HG03354 (cell line): ENCODE data around the gene SCAI.
"Not testable (repeated sequence)": the region's sequence is repeated elsewhere in the genome, so short reads cannot be mapped to it uniquely, and the experiment has no call there.

Experiments
- ATAC-seq: cut with Tn5 transposase; IDR thresholded peaks from one replicate; pipeline ENCODE4 v1.9.1; 2021; ENCODE audit warnings: mild to moderate bottlenecking; ENCODE audit not compliant: unreplicated experiment, poor library complexity, severe bottlenecking

The SCAI gene

DNA sequence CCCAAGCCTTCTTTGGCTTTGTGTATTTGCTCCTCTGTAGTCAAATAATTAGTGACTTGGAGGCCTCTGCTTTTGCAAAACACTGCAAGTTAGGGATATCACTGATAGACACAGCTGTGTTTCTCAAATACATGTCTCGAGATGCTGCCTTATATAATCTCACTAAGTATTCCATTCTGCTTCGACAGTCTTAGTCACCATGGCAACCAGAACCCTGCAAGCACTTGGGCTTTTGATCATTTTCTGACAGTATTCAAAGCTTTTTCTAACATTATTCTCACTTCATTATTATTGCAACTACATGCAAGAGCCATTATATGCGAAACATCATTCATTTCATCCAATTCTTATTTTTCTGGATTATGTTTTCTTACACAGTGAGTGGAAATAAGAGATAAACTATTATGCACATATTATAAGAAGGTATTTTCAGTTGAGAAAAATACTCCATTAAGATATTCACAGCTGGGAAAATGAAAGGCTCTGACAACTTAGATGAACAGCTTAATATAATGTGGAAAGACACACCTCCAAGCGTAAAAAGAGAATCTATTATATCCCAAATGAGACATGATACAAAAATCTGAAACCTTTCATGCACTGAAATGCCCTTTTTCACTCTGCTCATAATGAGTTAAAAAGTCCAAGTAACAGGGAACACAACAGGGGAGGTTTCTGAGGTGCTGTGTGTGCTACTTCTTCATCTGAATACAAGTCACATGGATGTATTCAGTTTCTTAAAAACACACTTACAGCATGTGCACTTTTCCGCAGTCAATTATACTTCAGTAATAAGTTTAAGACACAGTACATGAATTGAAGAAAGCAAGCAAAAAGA lies 93.9 kb downstream of the SCAI start:
- ATAC-seq: no peak

GRCh38 chr9:125043631-125044030 lies 99.7 kb downstream of the SCAI start:
- ATAC-seq: no peak

- no peak for ATAC-seq
Measured at GRCh38 chr9:125043148-125043547, 100.2 kb downstream of the SCAI start.

- no peak for ATAC-seq
Measured at GRCh38 chr9:125038166-125038565, 105.2 kb downstream of the SCAI start.

- no peak for ATAC-seq
Measured at GRCh38 chr9:125028041-125028440, 115.3 kb downstream of the SCAI start.

DNA sequence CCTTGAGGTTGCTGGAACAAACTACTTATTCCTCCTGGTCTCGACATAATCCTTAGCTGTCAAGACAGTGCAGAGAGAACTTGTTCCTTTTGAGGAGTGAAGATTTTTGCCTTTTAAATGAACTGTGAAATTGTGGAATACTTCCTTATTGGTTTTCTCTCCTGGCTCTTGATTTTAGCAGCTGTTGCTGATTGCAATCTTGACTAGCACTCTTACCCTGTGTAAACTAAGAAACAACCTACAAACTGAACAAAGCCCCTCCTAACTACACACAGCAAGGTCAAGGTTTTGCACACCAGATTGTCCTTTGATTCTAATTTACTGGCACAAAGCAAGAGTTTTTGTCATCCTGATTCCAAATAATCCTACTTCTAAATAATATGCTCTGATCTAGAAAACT lies 118.4 kb downstream of the SCAI start:
- no peak for ATAC-seq

GRCh38 chr9:125021069-125021468 lies 122.3 kb downstream of the SCAI start:
- no peak for ATAC-seq

GRCh38 chr9:125015655-125016054 lies 127.7 kb downstream of the SCAI start:
- not testable (repeated sequence) for ATAC-seq

DNA sequence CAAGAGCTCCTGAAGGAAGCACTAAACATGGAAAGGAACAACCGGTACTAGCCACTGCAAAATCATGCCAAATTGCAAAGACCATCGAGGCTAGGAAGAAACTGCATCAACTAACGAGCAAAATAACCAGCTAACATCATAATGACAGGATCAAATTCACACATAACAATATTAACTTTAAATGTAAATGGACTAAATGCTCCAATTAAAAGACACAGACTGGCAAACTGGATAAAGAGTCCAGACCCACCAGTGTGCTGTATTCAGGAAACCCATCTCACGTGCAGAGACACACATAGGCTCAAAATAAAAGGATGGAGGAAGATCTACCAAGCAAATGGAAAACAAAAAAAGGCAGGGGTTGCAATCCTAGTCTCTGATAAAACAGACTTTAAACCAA lies 131.3 kb downstream of the SCAI start:
- ATAC-seq: not testable (repeated sequence)

GRCh38 chr9:125008599-125008998 lies 134.7 kb downstream of the SCAI start:
- no peak for ATAC-seq

GRCh38 chr9:125003332-125003731 lies 140.0 kb downstream of the SCAI start:
- no peak for ATAC-seq

DNA sequence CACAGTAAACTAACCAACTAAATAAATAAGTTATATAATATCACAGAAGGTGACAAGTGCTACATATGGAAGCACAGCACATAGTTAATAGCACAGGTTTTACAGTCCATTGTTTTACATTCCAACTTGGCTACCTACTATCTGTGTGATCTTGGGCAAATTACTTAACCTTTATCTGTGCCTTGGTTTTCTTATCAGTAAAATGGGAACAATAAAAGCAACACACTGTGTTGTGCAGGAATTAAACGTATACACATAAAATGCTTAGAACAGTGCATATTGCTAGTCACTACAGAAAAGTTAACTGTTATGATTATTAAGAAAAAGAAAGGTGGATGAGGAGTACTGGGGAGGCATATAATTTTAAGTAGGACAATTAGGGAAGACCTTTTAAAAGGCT lies 159.6 kb downstream of the SCAI start:
- ATAC-seq: no peak

DNA sequence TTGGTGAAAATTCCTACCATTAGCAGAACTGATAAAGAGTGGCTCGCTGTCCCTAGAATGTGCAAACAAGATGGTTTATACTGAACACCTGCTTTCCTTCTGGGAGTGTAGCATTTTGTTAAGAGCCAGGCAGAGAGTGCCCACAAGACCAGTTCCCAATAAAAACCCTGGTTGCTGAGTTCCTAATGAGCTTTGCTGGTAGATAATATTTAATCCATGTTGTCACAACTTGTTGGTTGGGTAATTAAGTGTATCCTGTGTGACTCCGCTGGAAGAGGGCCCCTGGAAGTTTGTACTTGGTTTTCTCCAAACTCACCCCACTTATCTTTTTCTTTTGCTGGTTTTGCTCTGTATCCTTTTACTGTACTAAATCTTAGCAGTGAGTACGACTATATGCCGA lies 162.9 kb downstream of the SCAI start:
- no peak for ATAC-seq

DNA sequence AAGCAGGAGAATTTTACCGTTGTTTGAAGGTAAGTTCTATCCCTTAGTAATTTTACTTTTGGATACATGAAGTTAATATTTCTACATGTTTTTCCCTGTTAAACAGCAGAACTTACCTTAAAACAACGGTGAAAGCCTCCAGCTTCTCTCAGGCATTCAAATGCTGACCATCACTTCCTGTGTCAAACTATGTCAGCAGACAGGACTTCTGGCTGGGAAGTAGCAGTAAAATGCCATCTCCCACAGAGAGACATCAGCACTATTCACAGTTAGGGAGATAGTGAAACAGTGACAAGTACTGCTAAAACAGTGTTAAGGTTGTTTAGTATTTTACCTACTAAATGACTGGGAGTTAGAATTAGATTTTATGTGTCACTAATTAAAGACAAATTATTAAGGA lies 168.2 kb downstream of the SCAI start:
- ATAC-seq: no peak

DNA sequence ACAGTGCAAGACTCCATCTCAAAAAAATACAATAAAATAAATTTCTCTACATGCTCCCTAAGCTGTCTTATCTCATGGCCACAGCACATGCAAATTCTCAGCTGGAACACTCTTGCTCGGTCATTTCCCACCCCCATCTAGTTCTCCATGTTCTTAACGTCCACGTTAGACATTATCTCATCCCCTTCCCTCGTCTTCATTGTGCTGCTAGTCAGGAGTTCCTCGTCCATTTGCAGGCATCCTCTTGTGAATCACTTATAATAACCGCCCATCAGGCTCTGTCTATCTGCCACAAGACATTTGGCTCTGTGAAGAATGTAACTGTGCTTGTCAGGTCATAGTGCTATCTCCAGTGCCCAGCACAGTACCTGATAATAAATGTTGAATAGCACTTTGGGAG lies 169.5 kb downstream of the SCAI start:
- no peak for ATAC-seq

- ATAC-seq: no peak
Measured at GRCh38 chr9:124972241-124972770, 171.0 kb downstream of the SCAI start.

- ATAC-seq: no peak
Measured at GRCh38 chr9:124969401-124969800, 173.9 kb downstream of the SCAI start.

- no peak for ATAC-seq
Measured at GRCh38 chr9:124968238-124968637, 175.1 kb downstream of the SCAI start.

DNA sequence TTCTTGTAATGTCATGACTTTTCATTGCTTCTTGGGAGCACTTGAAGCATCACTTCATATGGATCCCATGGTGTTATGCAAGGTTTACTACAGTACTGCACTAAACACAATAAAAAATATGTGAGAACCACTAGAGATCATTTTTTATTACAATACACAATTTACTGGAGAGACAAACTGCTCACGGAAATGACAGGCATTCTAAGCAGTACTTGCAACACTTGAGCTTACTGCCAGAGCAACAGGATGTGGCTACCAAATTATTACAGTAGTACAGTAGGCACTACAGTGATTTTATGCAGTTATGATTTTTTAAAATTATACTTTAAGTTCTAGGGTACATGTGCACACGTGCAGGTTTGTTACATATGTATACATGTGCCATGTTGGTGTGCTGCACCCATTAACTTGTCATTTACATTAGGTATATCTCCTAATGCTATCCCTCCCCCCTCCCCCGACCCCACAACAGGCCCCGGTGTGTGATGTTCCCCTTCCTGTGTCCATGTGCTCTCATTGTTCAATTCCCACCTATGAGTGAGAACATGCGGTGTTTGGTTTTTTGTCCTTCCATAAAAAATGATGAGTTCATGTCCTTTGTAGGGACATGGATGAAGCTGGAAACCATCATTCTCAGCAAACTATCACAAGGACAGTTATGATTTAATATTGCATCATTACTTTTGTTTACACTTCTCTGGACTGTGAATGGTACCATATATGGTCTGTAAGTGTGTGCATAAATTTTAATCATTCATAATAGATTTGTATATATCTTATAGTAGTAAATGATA lies 177.4 kb downstream of the SCAI start:
- ATAC-seq: not testable (repeated sequence)

DNA sequence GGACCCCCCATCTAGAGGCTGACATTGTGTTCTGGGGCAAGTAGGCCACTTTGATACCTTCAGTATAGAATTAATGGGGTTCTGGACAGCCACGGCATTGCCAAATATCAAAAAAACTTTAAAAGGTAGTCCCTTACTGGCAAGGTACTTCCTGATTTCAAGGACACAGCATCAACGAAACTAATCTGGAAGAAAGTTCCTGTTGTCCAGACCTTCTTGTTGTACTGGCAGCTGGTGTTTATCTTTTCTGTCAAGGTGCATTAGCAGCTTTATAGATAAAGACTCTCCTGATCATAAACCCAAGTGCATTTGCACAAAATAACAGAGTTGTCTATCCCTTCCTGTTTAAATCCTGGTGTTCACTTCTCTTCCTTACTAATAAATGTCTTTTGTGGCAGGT lies 178.7 kb downstream of the SCAI start:
- no peak for ATAC-seq

- no peak for ATAC-seq
Measured at GRCh38 chr9:124964056-124964455, 179.3 kb downstream of the SCAI start.
